GM12878 (cell line): ENCODE data around the gene ENO2. TPM values are rescaled to one million over a fixed set of nuclear protein-coding genes. Genes with fewer than 3 reads are reported as not detected.
A peak's percentile ranks its signal among the peaks of the same experiment; 100 is the strongest.

Experiments used
- BACH1 ChIP-seq: fragments of 450-650 bp; IDR thresholded peaks from 2 replicates; pipeline ENCODE4 v1.6.1; 2017; ENCODE audit warnings: mild to moderate bottlenecking, borderline replicate concordance
- CEBPZ ChIP-seq: fragments of 150-350 bp; IDR thresholded peaks from 2 replicates; pipeline ENCODE4 v1.6.1; 2016; ENCODE audit warnings: low read depth, low read length
- CREM ChIP-seq: IDR thresholded peaks from 2 replicates; pipeline ENCODE4 v1.6.1; 2014; ENCODE audit warnings: antibody characterized with exemption, low read depth
- E2F4 ChIP-seq: IDR thresholded peaks from 2 replicates; pipeline ENCODE4 v1.6.1; 2012; ENCODE audit warnings: low read depth, low read length, improper control_type of control experiment
- KDM1A ChIP-seq: fragments of 200-600 bp; sonication (generic); IDR thresholded peaks from 2 replicates; pipeline ENCODE4 v1.6.1; 2016; ENCODE audit warnings: borderline replicate concordance
- SIN3A ChIP-seq: IDR thresholded peaks from 2 replicates; pipeline ENCODE4 v1.6.1; 2012; ENCODE audit warnings: low read depth, low read length, improper control_type of control experiment
- SKIL ChIP-seq: fragments of 450-650 bp; IDR thresholded peaks from 2 replicates; pipeline ENCODE4 v1.6.1; 2017; ENCODE audit warnings: mild to moderate bottlenecking, low read depth, inconsistent platforms; ENCODE audit not compliant: poor library complexity, severe bottlenecking
- SMC3 ChIP-seq: IDR thresholded peaks from 2 replicates; pipeline ENCODE4 v1.6.1; 2011; ENCODE audit warnings: low read length, improper control_type of control experiment, borderline replicate concordance
- SP1 ChIP-seq: IDR thresholded peaks from one replicate; pipeline ENCODE4 v1.6.1; 2011; ENCODE audit warnings: low read depth, low read length
- SREBF2 ChIP-seq: IDR thresholded peaks from 2 replicates; pipeline ENCODE4 v1.6.1; 2012; ENCODE audit warnings: mild to moderate bottlenecking, low read length
- TARDBP ChIP-seq: IDR thresholded peaks from 2 replicates; pipeline ENCODE4 v1.6.1; 2016; ENCODE audit warnings: borderline replicate concordance
- polyA plus RNA-seq, 11 experiments: library from polyadenylated mRNA; depleted of rRNA in 4 of 11; unstranded in 6 of 11; stranded (reverse) in 5 of 11; fragments of >200 nt; fragmentation: Nextera tagmentation in 4 of 11; fragmentation: Illumina TruSeq in 1 of 11; extraction: Ambion mirVana in 4 of 11; extraction: Trizol in 1 of 11; gene quantifications; 1 replicate in 1 of 11; 2 replicates in 10 of 11; pipeline versions ENCODE4 v1.2.1 to v1.2.3, GENCODE V29; 2011 to 2016; ENCODE audit warnings: inconsistent platforms in 2 of 11, missing spikeins in 2 of 11, low read depth in 1 of 11
- total RNA-seq, 4 experiments: library from RNA; depleted of rRNA in 3 of 4; stranded (reverse); fragments of >200 nt in 3 of 4; fragmentation: Illumina TruSeq in 1 of 4; extraction: Trizol in 1 of 4; gene quantifications; 2 replicates each; pipeline versions ENCODE4 v1.2.1 to v1.2.3, GENCODE V29; 2013 to 2021
- TF ChIP-seq, protein P1 (sequence below): fragments of 450-650 bp; IDR thresholded peaks from 2 replicates; pipeline ENCODE4 v1.6.1; 2017; ENCODE audit warnings: antibody characterized with exemption, mild to moderate bottlenecking, moderate library complexity
- TF ChIP-seq, protein P2 (sequence below): fragments of 450-650 bp; IDR thresholded peaks from 2 replicates; pipeline ENCODE4 v1.6.1; 2017; ENCODE audit warnings: mild to moderate bottlenecking, moderate library complexity
- TF ChIP-seq, protein P3 (sequence below): IDR thresholded peaks from 2 replicates; pipeline ENCODE4 v1.6.1; 2012; ENCODE audit warnings: low read depth, low read length, improper control_type of control experiment

The ENO2 gene
- total and polyA plus RNA-seq, 10 of the 15 experiments (the other 5 are each of a cell fraction or from before 2014, with no cell fraction given): 24.8 to 196 (median 43.1) TPM

- no peak for TF ChIP-seq SREBF2
- peak; percentile 51 for TF ChIP-seq BACH1
- no peak for TF ChIP-seq TARDBP
- no peak; the same call in 1 of the 2 replicates for TF ChIP-seq SIN3A
- TF ChIP-seq, protein P1, sequence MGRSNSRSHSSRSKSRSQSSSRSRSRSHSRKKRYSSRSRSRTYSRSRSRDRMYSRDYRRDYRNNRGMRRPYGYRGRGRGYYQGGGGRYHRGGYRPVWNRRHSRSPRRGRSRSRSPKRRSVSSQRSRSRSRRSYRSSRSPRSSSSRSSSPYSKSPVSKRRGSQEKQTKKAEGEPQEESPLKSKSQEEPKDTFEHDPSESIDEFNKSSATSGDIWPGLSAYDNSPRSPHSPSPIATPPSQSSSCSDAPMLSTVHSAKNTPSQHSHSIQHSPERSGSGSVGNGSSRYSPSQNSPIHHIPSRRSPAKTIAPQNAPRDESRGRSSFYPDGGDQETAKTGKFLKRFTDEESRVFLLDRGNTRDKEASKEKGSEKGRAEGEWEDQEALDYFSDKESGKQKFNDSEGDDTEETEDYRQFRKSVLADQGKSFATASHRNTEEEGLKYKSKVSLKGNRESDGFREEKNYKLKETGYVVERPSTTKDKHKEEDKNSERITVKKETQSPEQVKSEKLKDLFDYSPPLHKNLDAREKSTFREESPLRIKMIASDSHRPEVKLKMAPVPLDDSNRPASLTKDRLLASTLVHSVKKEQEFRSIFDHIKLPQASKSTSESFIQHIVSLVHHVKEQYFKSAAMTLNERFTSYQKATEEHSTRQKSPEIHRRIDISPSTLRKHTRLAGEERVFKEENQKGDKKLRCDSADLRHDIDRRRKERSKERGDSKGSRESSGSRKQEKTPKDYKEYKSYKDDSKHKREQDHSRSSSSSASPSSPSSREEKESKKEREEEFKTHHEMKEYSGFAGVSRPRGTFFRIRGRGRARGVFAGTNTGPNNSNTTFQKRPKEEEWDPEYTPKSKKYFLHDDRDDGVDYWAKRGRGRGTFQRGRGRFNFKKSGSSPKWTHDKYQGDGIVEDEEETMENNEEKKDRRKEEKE: no peak
- no peak for TF ChIP-seq KDM1A
- TF ChIP-seq, protein P2, sequence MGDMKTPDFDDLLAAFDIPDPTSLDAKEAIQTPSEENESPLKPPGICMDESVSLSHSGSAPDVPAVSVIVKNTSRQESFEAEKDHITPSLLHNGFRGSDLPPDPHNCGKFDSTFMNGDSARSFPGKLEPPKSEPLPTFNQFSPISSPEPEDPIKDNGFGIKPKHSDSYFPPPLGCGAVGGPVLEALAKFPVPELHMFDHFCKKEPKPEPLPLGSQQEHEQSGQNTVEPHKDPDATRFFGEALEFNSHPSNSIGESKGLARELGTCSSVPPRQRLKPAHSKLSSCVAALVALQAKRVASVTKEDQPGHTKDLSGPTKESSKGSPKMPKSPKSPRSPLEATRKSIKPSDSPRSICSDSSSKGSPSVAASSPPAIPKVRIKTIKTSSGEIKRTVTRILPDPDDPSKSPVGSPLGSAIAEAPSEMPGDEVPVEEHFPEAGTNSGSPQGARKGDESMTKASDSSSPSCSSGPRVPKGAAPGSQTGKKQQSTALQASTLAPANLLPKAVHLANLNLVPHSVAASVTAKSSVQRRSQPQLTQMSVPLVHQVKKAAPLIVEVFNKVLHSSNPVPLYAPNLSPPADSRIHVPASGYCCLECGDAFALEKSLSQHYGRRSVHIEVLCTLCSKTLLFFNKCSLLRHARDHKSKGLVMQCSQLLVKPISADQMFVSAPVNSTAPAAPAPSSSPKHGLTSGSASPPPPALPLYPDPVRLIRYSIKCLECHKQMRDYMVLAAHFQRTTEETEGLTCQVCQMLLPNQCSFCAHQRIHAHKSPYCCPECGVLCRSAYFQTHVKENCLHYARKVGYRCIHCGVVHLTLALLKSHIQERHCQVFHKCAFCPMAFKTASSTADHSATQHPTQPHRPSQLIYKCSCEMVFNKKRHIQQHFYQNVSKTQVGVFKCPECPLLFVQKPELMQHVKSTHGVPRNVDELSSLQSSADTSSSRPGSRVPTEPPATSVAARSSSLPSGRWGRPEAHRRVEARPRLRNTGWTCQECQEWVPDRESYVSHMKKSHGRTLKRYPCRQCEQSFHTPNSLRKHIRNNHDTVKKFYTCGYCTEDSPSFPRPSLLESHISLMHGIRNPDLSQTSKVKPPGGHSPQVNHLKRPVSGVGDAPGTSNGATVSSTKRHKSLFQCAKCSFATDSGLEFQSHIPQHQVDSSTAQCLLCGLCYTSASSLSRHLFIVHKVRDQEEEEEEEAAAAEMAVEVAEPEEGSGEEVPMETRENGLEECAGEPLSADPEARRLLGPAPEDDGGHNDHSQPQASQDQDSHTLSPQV: no peak
- TF ChIP-seq E2F4: no peak
- TF ChIP-seq, protein P3, sequence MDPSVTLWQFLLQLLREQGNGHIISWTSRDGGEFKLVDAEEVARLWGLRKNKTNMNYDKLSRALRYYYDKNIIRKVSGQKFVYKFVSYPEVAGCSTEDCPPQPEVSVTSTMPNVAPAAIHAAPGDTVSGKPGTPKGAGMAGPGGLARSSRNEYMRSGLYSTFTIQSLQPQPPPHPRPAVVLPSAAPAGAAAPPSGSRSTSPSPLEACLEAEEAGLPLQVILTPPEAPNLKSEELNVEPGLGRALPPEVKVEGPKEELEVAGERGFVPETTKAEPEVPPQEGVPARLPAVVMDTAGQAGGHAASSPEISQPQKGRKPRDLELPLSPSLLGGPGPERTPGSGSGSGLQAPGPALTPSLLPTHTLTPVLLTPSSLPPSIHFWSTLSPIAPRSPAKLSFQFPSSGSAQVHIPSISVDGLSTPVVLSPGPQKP: no peak
- TF ChIP-seq CREM: no peak
- TF ChIP-seq SP1: peak; percentile 56
- TF ChIP-seq CEBPZ: no peak
- no peak for TF ChIP-seq SKIL
- TF ChIP-seq SMC3: no peak
These were observed 46.8 kb upstream of the ENO2 start, which contains the start of gene TPI1 (continued) for GRCh38 chr12:6867413-6868210.
